Occipital lobe (tissue), 2 donors: ENCODE data around the gene ABHD5. TPM values are rescaled to one million over a fixed set of nuclear protein-coding genes. Genes with fewer than 3 reads are reported as not detected.

Source experiments
- DNase-seq: peaks from one replicate; lab custom pipeline; 2025; lab: John Stamatoyannopoulos, UW
- total RNA-seq: library from RNA; depleted of rRNA; stranded (reverse); fragments of >200 nt; gene quantifications from one replicate; pipeline ENCODE4 v1.2.3, GENCODE V29; 2014

The ABHD5 gene
- total RNA-seq, 1 donor from 2014 or later, result 27.8 TPM

GRCh38 chr3:43718296-43718695 is 27.6 kb downstream of the ABHD5 start:
- no peak for DNase-seq

GRCh38 chr3:43723121-43723734 is 32.5 kb downstream of the ABHD5 start:
- DNase-seq, result no peak

GRCh38 chr3:43726521-43726920 is 35.8 kb downstream of the ABHD5 start:
- DNase-seq, result no peak

GRCh38 chr3:43727930-43728329 is 37.2 kb downstream of the ABHD5 start:
- no peak for DNase-seq

- no peak for DNase-seq
These were observed 37.7 kb downstream of the ABHD5 start for GRCh38 chr3:43728476-43728875.

- DNase-seq, result no peak
These were observed 38.2 kb downstream of the ABHD5 start for GRCh38 chr3:43728947-43729346.

- no peak for DNase-seq
These were observed 39.1 kb downstream of the ABHD5 start for GRCh38 chr3:43729707-43730414.

- no peak for DNase-seq
These were observed 42.1 kb downstream of the ABHD5 start for GRCh38 chr3:43732747-43733425.

- DNase-seq, result no peak
These were observed 43.0 kb downstream of the ABHD5 start for GRCh38 chr3:43733459-43734384.

GRCh38 chr3:43734685-43735084 is 43.9 kb downstream of the ABHD5 start:
- no peak for DNase-seq

GRCh38 chr3:43735618-43736017 is 44.9 kb downstream of the ABHD5 start:
- DNase-seq, result no peak

GRCh38 chr3:43736558-43737440 is 46.1 kb downstream of the ABHD5 start:
- DNase-seq, result no peak

GRCh38 chr3:43738305-43738704 is 47.6 kb downstream of the ABHD5 start:
- no peak for DNase-seq

GRCh38 chr3:43742920-43743319 is 52.2 kb downstream of the ABHD5 start:
- no peak for DNase-seq

- DNase-seq, result no peak
These were observed 56.9 kb downstream of the ABHD5 start for GRCh38 chr3:43747641-43748040.

GRCh38 chr3:43748179-43748578 is 57.4 kb downstream of the ABHD5 start:
- DNase-seq, result no peak

- DNase-seq, result no peak
These were observed 57.9 kb downstream of the ABHD5 start for GRCh38 chr3:43748645-43749044.

- no peak for DNase-seq
These were observed 62.2 kb downstream of the ABHD5 start for GRCh38 chr3:43752905-43753304.

- DNase-seq, result no peak
These were observed 63.3 kb downstream of the ABHD5 start for GRCh38 chr3:43753741-43754715.
